ENCODE results near the gene C10orf95. TPM values are rescaled to one million over a fixed set of nuclear protein-coding genes. Genes with fewer than 3 reads are reported as not detected.

The C10orf95 gene
- total and polyA plus RNA-seq, 2 experiments from 2014 or later: not detected

DNA sequence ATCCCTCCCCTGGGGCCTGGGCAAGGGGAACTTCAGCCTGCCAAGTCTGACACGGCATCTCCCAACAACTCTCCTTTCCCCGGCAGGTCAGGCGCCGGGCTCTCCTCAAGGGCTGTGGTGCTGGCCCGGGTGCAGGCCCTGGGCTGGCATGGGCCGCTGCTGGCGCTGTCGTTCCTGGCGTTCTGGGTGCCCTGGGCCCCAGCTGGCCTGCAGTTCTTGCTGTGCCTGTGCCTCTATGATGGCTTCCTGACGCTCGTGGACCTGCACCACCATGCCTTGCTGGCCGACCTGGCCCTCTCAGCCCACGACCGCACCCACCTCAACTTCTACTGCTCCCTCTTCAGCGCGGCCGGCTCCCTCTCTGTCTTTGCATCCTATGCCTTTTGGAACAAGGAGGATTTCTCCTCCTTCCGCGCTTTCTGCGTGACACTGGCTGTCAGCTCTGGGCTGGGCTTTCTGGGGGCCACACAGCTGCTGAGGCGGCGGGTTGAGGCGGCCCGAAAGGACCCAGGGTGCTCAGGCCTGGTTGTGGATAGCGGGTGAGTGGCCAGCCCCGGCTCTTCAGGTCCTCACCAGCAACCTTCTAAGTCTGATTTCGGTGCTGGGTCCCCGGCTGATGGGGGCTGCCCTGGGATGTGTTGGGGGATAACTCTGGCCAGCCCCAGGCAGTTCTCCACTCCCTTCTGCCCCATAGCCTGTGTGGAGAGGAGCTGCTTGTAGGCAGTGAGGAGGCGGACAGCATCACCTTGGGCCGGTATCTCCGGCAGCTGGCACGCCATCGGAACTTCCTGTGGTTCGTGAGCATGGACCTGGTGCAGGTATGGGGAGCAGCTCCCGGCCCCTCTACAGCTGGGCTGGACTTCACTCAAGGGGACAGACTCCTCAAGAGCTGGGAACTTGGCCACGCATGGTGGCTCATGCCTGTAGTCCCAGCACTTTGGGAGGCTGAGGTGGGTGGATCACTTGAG is 19.5 kb upstream of the C10orf95 start:
- Histone ChIP-seq H3K4me2 (ENCODE audit: unreplicated experiment) (no peak overlapping the region), H3K4me3 (no peak overlapping the region), H3K9me3 (ENCODE audit: low read depth) (no peaks in the 10 kb centered on the region), H3K4me1 (ENCODE audit: insufficient read depth) (no peaks in the 10 kb centered on the region), H2AFZ (no peak overlapping the region), H3F3A (ENCODE audit: insufficient read depth) (no peaks in the 10 kb centered on the region), H3K27ac (no peak overlapping the region), H3K9ac (no peak overlapping the region), H4K20me1 (ENCODE audit: insufficient read depth) (no peaks in the 10 kb centered on the region), H3K79me2 (ENCODE audit: insufficient read depth) (no peaks in the 10 kb centered on the region), H3K27me3 (replicated peaks; ENCODE audit: insufficient read depth) (no peaks in the 10 kb centered on the region), H3K36me3 (ENCODE audit: low read depth) (no peaks in the 10 kb centered on the region), H3K9me2 (ENCODE audit: insufficient read depth) (no peaks in the 10 kb centered on the region)
- TF ChIP-seq EZH2phosphoT487 (IDR thresholded peaks at IDR 0.05; ENCODE audit: insufficient read depth, low read depth): no peak
- no peak for TF ChIP-seq EZH2 (IDR thresholded peaks at IDR 0.05; ENCODE audit: insufficient read depth, poor library complexity, severe bottlenecking)
- in situ Hi-C loops (cut with MboI): no loop called here
- DNase-seq: no peak
- 82 to 88% methylated on average over 34 to 36 of the region's 36 CpGs for WGBS, 2 experiments (ENCODE audit: low coverage in 1 of 2, low lambda C conversion rate in 2 of 2, missing lambda C conversion rate in 2 of 2)

DNA sequence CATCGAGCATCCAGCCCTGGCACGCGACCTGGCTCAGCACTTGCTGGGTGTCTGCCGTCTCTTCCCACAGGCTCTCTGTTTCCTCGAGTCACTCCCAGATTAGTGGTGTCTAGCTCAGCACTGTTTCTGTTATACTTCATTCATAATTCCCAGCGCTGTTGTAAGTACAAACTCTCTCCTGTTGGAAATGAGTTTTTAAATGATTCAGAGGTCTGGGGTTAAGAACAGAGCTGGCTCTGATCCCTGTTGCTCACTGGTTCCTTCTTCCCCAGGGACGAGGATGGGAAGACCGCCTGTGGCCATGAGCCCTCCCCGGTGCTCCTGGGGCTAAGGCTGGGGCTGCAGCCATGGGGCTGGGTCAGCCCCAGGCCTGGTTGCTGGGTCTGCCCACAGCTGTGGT is 17.3 kb upstream of the C10orf95 start:
- in situ Hi-C loops (cut with MboI): no loop called here
- Histone ChIP-seq H3K79me2 (ENCODE audit: insufficient read depth) (no peaks in the 10 kb centered on the region), H3K9me2 (ENCODE audit: insufficient read depth) (no peaks in the 10 kb centered on the region), H3K27ac (no peak overlapping the region), H3K27me3 (replicated peaks; ENCODE audit: insufficient read depth) (no peaks in the 10 kb centered on the region), H3K4me2 (ENCODE audit: unreplicated experiment) (no peak overlapping the region), H3K9ac (no peak overlapping the region), H3K4me1 (ENCODE audit: insufficient read depth) (no peaks in the 10 kb centered on the region), H3K9me3 (ENCODE audit: low read depth) (no peaks in the 10 kb centered on the region), H2AFZ (no peak overlapping the region), H3F3A (ENCODE audit: insufficient read depth) (no peaks in the 10 kb centered on the region), H3K36me3 (ENCODE audit: low read depth) (no peaks in the 10 kb centered on the region), H3K4me3 (no peak overlapping the region), H4K20me1 (ENCODE audit: insufficient read depth) (no peaks in the 10 kb centered on the region)
- peak; percentile 43 for DNase-seq
- TF ChIP-seq EZH2 (IDR thresholded peaks at IDR 0.05; ENCODE audit: insufficient read depth, poor library complexity, severe bottlenecking): no peak
- no peak for TF ChIP-seq EZH2phosphoT487 (IDR thresholded peaks at IDR 0.05; ENCODE audit: insufficient read depth, low read depth)
- WGBS, 2 experiments (ENCODE audit: low coverage in 1 of 2, low lambda C conversion rate in 2 of 2, missing lambda C conversion rate in 2 of 2): 73 to 74% methylated on average over 9 of the region's 9 CpGs

DNA sequence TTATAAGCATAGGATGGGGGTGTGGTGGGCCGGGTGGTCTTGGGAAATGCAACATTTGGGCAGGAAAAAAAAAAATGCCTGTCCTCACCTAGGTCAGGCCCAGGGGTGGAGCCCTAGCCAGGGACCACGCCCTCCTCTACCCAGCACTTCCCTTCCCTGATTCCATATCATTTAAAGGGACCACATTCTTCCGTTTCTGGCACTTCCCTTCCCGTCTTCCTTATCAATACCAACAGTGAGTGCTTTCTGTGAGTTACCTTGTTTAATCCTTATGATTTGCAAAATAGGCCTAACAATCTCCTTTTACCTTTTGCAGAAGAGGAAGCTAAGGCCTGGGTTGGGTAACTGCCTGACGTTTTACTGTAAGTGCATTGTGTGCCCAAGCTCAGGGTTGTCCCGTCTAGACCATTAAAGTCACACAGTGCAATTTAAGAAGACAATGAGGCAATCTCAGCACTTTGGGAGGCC is 16.7 kb upstream of the C10orf95 start:
- Histone ChIP-seq H3K27me3 (replicated peaks; ENCODE audit: insufficient read depth) (no peaks in the 10 kb centered on the region), H3K4me3 (no peak overlapping the region), H3K9me2 (ENCODE audit: insufficient read depth) (no peaks in the 10 kb centered on the region), H3K79me2 (ENCODE audit: insufficient read depth) (no peaks in the 10 kb centered on the region), H3K4me1 (ENCODE audit: insufficient read depth) (no peaks in the 10 kb centered on the region), H3K4me2 (ENCODE audit: unreplicated experiment) (no peak overlapping the region), H3K27ac (no peak overlapping the region), H3F3A (ENCODE audit: insufficient read depth) (no peaks in the 10 kb centered on the region), H3K36me3 (ENCODE audit: low read depth) (no peaks in the 10 kb centered on the region), H4K20me1 (ENCODE audit: insufficient read depth) (no peaks in the 10 kb centered on the region), H3K9me3 (ENCODE audit: low read depth) (no peaks in the 10 kb centered on the region), H2AFZ (no peak overlapping the region), H3K9ac (no peak overlapping the region)
- no peak for DNase-seq
- 65 to 66% methylated on average over 6 of the region's 6 CpGs for WGBS, 2 experiments (ENCODE audit: low coverage in 1 of 2, low lambda C conversion rate in 2 of 2, missing lambda C conversion rate in 2 of 2)
- TF ChIP-seq EZH2phosphoT487 (IDR thresholded peaks at IDR 0.05; ENCODE audit: insufficient read depth, low read depth): no peak
- no peak for TF ChIP-seq EZH2 (IDR thresholded peaks at IDR 0.05; ENCODE audit: insufficient read depth, poor library complexity, severe bottlenecking)
- in situ Hi-C loops (cut with MboI): no loop called here

DNA sequence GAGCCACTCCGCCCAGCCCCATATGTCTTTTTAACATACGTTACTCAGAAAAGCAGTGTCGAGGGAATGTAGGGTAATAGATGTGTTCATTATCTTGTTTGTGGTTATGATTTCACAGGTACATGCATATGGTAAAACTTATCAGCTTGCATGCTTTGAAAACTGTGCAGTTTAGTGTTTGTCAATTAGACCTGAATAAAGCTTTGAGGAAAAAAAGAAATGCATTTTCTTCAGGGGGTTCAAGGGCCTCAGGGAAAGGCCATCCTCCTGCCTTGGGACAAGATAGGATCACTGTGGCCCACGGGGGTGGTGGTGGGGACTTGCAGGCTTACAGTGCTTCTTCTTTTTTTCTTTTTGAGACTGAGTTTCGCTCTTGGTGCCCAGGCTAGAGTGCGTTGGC is 16.0 kb upstream of the C10orf95 start:
- Histone ChIP-seq H3K27ac (no peak overlapping the region), H2AFZ (no peak overlapping the region), H3K9me3 (ENCODE audit: low read depth) (no peaks in the 10 kb centered on the region), H3K27me3 (replicated peaks; ENCODE audit: insufficient read depth) (no peaks in the 10 kb centered on the region), H3K4me1 (ENCODE audit: insufficient read depth) (no peaks in the 10 kb centered on the region), H3K4me3 (no peak overlapping the region), H3F3A (ENCODE audit: insufficient read depth) (0 out of 2 replicates have a peak, but pooled peaks cover 5% of the 10 kb centered on the region), H3K36me3 (ENCODE audit: low read depth) (no peaks in the 10 kb centered on the region), H4K20me1 (ENCODE audit: insufficient read depth) (no peaks in the 10 kb centered on the region), H3K4me2 (ENCODE audit: unreplicated experiment) (no peak overlapping the region), H3K9ac (no peak overlapping the region), H3K9me2 (ENCODE audit: insufficient read depth) (no peaks in the 10 kb centered on the region), H3K79me2 (ENCODE audit: insufficient read depth) (no peaks in the 10 kb centered on the region)
- no peak for DNase-seq
- TF ChIP-seq EZH2 (IDR thresholded peaks at IDR 0.05; ENCODE audit: insufficient read depth, poor library complexity, severe bottlenecking) (no peak), EZH2phosphoT487 (IDR thresholded peaks at IDR 0.05; ENCODE audit: insufficient read depth, low read depth) (no peak)
- WGBS, 2 experiments (ENCODE audit: low coverage in 1 of 2, low lambda C conversion rate in 2 of 2, missing lambda C conversion rate in 2 of 2): 72 to 74% methylated on average over 6 of the region's 6 CpGs
- in situ Hi-C loops (cut with MboI): no loop called here
